Type B pancreatic cell (in vitro differentiated cells): Measurements from ENCODE around the gene SMC6. TPM values are rescaled to one million over a fixed set of nuclear protein-coding genes. Genes with fewer than 3 reads are reported as not detected.

Source experiments
- DNase-seq: peaks from one replicate; pipeline ENCODE4 v3.0.0; 2021; ENCODE audit warnings: mixed read lengths; ENCODE audit not compliant: unreplicated experiment; ENCODE audit errors: extremely low spot score
- H3K27ac Mint-ChIP-seq: 2 replicates; pipeline ENCODE4 v1.8.0; 2021; ENCODE audit warnings: mild to moderate bottlenecking, mixed read lengths
- H3K27me3 Mint-ChIP-seq: 2 replicates; pipeline ENCODE4 v1.8.0; 2021; ENCODE audit warnings: mixed read lengths
- H3K36me3 Mint-ChIP-seq: 2 replicates; pipeline ENCODE4 v1.8.0; 2021; ENCODE audit warnings: mixed read lengths
- H3K4me1 Mint-ChIP-seq: one replicate; pipeline ENCODE4 v1.8.0; 2021; ENCODE audit warnings: mixed read lengths; ENCODE audit not compliant: unreplicated experiment
- H3K4me3 Mint-ChIP-seq: 2 replicates; pipeline ENCODE4 v1.8.0; 2021; ENCODE audit warnings: mild to moderate bottlenecking, mixed read lengths
- H3K9me3 Mint-ChIP-seq: 2 replicates; pipeline ENCODE4 v1.8.0; 2021; ENCODE audit warnings: mixed read lengths
- total RNA-seq: library from RNA; stranded (reverse); gene quantifications from 2 replicates; pipeline ENCODE4 v1.2.1, GENCODE V29; 2021; ENCODE audit warnings: low replicate concordance
- TF ChIP-seq, protein P1 (sequence below): fragments of 200-600 bp; sonication (generic); conservative IDR thresholded peaks from 2 replicates; pipeline ENCODE4 v1.5.0; 2021; ENCODE audit warnings: antibody characterized with exemption, mild to moderate bottlenecking

Gene SMC6
- total RNA-seq, 1 donor from 2014 or later, result 30.5 TPM

DNA sequence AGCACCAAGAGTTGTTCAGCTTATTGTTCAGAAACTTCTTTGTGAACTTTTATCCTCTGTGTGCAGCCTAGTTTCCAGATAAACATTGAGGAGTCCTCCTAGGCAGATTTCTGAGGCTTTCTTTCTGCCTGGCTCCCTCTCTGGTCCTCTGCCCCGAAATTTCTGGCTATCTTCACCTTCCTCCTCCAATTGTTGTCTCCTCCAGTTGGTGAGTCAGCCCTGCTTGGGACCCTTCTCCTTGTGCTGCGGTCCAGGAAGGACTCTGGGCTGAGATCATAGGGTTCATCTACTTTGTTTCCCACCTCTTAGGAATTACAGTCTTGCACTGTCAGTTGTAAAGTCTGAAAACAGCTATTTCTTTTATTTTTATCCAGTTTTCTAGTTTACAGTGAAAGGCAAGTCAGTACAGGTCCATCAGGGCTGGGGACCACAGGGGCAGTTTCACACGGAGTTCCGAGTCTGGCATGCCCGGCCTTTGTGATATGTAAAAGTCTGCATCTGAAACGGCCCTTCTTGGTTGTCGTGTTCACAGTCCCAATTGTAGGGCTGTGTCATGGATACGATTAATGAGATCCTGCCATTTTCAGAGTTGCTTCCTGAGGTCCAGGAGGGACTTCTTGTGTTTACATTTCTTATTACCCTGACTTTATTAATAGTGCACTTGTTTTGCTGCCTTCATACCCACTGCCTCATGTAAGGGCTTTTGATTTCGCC, 100.8 kb downstream of the SMC6 start:
- Mint-ChIP-seq H3K9me3 (no peaks in the 10 kb centered on the region), H3K4me3 (no peak overlapping the region), H3K27me3 (no peaks in the 10 kb centered on the region), H3K36me3 (no peaks in the 10 kb centered on the region), H3K27ac (no peak overlapping the region), H3K4me1 (no peaks in the 10 kb centered on the region)
- TF ChIP-seq, protein P1, sequence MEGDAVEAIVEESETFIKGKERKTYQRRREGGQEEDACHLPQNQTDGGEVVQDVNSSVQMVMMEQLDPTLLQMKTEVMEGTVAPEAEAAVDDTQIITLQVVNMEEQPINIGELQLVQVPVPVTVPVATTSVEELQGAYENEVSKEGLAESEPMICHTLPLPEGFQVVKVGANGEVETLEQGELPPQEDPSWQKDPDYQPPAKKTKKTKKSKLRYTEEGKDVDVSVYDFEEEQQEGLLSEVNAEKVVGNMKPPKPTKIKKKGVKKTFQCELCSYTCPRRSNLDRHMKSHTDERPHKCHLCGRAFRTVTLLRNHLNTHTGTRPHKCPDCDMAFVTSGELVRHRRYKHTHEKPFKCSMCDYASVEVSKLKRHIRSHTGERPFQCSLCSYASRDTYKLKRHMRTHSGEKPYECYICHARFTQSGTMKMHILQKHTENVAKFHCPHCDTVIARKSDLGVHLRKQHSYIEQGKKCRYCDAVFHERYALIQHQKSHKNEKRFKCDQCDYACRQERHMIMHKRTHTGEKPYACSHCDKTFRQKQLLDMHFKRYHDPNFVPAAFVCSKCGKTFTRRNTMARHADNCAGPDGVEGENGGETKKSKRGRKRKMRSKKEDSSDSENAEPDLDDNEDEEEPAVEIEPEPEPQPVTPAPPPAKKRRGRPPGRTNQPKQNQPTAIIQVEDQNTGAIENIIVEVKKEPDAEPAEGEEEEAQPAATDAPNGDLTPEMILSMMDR, result no peak
- no peak for DNase-seq

DNA sequence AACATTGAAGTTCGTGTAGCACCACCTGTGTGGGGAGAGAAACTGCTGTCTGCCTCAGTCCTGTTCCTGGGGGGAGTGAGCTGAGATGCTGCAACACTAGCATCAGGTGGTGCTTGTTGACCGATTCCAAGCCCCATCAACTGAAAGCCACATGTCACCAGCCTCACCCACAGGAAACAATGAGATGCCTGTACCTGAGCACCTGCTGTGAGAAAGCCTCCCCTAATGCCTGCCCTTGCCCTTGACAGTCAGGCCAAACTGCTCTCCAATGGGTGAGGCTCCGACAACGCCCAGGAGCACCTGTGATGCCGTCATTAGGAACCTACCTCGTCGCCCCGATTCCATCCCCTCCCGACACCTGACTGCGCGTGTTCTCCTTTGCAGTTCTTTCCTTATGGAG, 104.6 kb downstream of the SMC6 start:
- no peak overlapping the region for H3K4me3 Mint-ChIP-seq

DNA sequence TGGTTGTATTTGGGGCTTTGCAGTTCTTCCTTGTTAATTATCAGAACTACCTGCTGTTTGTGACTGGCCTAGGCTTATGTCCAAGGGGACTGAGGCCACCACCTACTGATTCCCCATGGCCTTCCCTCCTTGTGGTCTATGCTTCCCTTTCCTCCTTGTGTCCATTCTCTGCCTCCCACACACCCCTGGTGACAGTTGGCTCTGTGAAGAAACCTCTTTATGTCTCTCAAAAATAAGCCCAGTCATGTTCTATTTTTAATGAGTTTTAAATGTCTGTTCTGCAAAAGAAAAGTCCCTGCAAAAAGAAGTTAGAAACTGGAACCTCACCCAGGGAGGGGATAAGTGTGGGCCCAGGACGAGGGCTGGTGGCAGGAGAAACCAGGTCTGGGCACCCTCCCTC, 105.0 kb downstream of the SMC6 start:
- Mint-ChIP-seq H3K4me1 (peaks cover 5% of the 10 kb centered on the region), H3K4me3 (no peak overlapping the region), H3K27ac (no peak overlapping the region), H3K9me3 (no peaks in the 10 kb centered on the region), H3K27me3 (no peaks in the 10 kb centered on the region), H3K36me3 (no peaks in the 10 kb centered on the region)
- DNase-seq, result no peak
- TF ChIP-seq, protein P1, result no peak

More for the DNA sequence above, 104.6 kb downstream of the SMC6 start:
- Mint-ChIP-seq H3K27me3 (no peaks in the 10 kb centered on the region), H3K4me1 (peaks cover 5% of the 10 kb centered on the region), H3K36me3 (no peaks in the 10 kb centered on the region), H3K27ac (no peak overlapping the region), H3K9me3 (no peaks in the 10 kb centered on the region)
- no peak for DNase-seq
- TF ChIP-seq, protein P1, result no peak

DNA sequence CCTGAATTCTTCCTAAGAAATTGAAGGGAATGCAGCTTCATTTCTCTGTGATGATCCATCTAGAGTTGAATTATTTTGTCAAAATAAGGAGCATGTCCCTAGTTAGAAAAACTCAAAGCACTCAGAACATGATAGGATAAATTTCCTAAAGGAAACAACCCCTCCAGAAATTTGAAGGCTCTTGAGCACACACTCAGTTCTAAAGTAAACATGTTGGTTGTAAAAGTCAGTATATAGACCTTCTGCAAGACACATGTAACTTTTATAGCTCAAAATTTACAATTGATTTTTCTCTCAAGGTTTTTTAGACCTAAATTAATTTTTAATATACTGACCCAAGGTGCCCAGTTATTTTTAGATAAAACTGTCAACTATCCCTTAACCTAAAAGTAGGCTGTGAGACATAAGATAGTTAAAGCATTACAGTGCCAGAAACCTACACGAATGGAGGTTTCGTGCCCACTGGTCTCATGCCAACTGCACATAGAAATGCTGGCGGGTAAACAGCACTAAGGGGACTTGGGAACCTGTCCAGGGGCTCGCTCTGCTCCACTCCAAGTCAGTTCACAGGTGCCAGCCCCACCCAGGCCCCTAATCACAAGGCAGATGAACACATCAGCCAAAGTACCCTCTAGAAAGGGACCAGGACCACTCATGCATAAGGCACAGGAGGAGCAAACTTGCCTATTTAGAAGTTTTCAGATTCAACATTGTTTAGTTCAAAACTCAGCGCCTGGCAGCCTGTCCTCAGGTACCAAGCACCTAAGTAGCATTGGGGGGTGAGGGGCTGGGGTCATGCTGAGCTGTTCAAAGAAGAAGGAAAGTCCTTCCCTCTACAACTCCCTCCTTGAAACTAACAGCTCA, 106.5 kb downstream of the SMC6 start:
- Mint-ChIP-seq H3K27ac (no peak overlapping the region), H3K9me3 (no peaks in the 10 kb centered on the region), H3K27me3 (no peaks in the 10 kb centered on the region), H3K36me3 (no peaks in the 10 kb centered on the region), H3K4me3 (no peak overlapping the region), H3K4me1 (peaks cover 5% of the 10 kb centered on the region)
- no peak for DNase-seq
- TF ChIP-seq, protein P1, result no peak

DNA sequence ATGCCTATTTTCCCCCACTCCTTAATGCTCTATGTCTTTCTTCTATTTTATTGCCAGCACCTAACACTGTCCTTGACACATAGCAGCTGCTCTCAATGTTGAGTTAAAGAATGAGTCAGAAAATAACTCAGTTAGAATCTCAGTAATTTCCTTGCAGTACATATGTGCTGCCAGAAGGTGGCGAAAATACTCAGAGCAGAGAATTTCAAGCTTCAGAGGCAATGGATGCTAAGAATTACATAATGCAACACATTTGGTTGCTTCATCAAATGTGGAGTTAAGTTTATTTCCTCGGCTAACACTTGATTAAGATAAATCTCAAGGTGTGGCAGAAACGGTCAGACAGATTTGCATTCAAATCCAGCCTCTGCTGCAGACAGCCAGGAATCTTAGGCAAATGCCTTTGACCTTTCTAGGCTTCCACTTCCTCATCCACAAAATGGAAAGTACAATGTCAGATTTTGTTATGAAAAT, 107.5 kb downstream of the SMC6 start:
- TF ChIP-seq, protein P1, result peak; percentile 85
- Mint-ChIP-seq H3K4me3 (no peak overlapping the region), H3K27me3 (no peaks in the 10 kb centered on the region), H3K27ac (peak overlapping the region; percentile 11), H3K9me3 (no peaks in the 10 kb centered on the region), H3K4me1 (peaks cover 5% of the 10 kb centered on the region), H3K36me3 (no peaks in the 10 kb centered on the region)
- no peak for DNase-seq
